GM19193 (cell line): ENCODE data around the gene GADL1.

Experiments
- POLR2A ChIP-seq: IDR thresholded peaks from 4 replicates; pipeline ENCODE4 v1.6.1; 2011; ENCODE audit not compliant: insufficient read depth, insufficient read length; ENCODE audit errors: extremely low read depth

The GADL1 gene

DNA sequence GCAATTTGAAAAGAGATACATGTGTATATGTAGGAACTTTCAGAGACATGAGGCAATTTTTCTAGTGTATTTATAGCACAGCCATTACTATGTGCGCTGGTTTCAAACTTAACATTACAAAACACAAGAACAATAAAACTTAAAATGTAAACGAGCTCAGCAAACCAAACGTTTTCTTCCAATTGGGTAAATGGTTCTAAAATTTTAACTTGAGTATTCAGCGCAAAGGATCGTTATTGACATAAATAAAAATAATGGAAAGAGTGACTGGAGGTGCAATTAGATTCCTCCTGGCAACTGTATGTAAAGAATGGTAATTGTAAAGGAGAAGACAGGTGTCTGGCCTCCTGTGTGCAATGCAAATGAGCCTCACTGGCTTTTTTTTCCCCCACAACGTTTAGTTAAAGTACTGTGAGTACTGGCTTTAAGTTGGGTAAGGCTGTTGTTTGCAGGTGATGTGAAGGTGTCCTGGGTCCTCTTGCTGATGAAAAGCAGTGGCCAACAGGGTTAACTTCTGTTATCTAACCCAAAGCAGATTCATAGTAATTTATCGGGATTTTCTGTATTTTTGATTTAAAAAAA, 14.1 kb upstream of the GADL1 start:
- no peak for TF ChIP-seq POLR2A

DNA sequence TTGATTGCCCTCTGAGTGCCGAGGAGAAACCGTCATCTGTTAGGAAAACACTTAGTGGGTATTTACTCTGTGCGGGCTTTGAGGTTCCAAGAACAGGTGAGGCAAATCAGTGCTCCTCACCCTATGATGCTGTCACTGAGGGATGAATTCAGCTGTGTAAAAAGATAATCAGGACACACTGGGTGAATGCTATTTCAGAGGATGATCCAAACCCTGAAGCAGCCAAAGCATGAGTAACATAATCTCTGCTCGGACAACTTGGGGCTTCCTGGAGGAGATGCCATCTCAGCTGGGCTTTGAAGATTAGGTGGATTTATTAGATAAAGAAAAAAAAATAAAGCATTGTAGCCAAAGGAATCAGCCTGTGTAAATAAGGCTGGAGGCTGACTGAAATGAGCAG, 10.5 kb upstream of the GADL1 start:
- TF ChIP-seq POLR2A = no peak

DNA sequence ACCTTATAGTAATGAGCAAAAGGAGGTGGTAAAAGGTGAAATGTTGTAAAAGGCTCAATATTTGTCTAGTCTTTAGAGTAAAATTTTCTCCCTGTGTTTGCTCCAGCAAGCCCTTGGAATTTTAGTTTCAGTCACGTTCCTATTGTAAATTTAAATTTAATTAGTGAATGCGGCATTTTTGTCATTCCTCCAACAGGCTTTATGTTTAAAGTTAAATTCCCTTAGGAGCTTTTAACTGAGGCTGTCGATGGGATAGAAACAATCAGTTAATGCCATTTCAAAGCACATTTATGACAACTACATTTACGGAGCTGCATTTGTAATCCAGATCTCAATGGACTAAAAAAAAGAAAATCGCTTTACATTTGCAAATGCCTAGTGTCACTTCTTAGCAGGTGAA, 868 bp upstream of the GADL1 start:
- no peak for TF ChIP-seq POLR2A

DNA sequence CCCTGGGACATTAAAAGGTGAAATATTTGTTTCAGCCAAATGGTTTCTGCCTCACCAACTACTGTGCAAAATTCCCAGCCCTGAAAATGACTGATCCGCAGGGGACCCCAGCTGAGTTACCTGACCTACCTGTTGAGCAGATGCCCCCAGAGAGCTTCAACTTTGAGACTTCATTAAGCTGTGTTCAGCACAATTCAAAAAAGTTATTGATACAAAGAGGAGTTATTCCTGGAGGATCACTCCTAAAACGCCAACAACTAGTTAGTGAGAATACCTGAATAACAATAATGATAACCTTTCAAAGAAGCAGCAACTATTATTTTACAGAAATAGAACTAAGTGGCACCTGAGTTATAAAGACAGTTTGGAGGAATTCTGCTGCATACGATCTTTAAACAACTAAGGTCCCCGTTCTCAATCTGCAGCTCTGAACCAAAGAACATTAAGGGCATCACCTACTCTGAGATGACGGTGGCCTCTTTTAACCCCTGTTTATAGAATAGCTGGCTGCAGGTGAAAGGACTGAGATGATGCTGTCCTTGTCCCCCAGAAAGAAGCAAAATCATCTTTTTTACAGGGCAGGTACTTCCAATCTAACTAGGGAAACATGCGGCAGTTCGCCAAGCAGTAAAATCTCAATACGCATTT, 659 bp downstream of the GADL1 start:
- no peak for TF ChIP-seq POLR2A

DNA sequence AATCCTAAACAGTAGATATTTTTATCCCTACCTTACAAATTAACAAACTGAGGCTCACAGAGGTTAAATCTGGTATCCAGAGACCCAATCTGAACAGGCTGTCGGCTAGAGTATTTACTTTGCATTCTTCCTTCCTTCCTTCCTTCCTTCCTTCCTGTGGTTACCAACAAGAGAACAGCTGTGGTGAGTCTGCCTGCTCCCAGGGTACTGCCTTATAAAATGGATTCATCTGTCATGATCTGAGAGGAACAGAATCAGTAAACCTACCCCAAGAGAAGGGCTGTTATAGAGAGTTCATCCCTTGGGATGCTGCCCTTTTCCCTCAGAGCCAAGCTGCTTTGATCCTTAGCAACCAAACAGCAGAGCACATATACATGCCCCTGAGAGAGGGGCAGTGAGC, 3.6 kb downstream of the GADL1 start:
- no peak for TF ChIP-seq POLR2A

DNA sequence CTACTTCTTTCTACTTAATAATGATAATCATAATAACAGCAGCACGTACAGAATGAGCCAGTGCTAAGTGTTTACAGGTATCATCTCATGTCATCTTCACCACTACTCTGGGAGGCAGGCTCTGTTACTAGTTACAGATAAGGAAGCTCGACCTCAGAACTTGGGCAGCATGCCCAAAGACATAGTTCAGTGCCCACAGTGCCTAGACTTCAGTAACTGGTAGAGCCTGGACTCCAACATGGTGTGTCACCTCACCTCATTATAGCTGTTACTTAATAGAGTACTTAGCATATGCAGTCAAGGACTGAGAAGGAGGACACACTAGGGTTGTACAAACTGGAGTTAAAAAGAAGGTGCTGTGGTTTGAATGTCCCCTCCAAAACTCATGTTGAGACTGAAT, 7.6 kb downstream of the GADL1 start:
- TF ChIP-seq POLR2A = no peak

DNA sequence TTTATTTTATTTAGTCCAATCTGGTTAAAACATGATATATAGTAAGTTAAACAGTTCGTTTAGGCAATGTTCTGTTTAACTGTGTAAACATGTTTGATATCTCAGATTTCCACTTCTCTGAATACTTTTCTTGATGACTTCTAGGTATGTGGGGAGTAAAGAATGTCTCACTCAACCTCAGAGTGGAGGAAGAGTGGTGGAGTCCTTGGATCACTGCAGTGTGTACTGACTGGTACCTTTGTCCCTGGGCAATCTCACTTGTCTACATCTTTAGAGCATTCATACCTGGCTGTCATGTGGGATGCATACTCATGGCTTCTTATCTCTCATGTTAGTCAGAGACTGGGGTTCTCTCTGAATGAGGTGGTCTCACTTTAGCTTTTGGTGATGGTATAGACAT, 15.6 kb downstream of the GADL1 start:
- TF ChIP-seq POLR2A = no peak

DNA sequence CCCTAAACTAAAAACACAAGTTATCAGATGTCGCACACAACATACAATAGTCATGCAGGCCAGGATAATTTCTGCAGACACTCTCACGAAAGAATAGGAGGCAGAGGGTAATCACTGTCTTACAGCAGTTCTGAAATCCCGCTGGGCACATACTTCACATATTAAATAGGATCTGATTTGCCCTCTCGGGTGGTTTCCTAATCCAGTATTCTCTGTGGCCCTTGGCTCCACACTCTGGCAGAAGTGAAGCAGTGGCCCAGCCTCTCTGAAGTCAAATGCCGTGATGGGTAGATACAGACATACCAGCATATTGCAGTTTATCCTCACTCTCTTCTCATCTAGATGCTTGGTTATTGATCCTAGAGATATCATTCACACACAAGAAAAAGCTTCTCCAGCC, 19.0 kb downstream of the GADL1 start:
- no peak for TF ChIP-seq POLR2A

DNA sequence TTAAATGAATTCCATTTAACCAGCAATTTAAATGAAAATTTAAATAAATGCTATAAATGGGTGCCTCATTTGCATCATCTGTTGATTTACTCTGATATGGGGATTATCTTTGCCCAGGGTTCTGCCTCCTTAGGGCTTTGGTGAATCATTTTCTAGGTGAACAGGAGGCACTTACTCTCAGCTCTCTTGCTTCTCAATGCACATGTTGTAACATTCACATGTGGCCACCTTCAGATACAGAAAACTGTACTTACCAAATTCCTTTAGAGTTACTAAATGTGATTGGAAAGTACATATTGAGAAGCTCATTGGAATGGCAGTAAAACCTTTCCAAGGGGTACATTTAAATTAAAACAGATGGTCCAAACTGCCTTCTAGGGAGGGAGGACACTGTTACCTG, 20.8 kb downstream of the GADL1 start:
- no peak for TF ChIP-seq POLR2A

DNA sequence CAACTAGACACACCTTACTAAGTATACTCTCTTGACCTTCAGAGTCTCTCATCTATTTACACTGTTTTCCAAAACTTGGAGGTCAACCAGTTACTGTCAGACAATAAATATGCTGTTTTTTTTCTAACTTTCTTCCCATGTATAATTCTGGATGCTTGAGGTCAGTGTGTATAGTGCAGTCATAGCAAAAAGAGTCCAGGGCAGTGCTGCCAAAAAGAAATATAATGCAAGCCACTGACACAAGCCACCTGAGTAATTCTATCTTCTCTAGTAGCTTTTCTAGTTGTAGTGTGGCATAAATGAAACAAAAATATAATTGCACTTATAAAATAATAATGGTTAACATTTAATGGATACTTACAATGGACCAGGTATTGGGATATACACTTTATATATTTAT, 21.6 kb downstream of the GADL1 start:
- TF ChIP-seq POLR2A = no peak

DNA sequence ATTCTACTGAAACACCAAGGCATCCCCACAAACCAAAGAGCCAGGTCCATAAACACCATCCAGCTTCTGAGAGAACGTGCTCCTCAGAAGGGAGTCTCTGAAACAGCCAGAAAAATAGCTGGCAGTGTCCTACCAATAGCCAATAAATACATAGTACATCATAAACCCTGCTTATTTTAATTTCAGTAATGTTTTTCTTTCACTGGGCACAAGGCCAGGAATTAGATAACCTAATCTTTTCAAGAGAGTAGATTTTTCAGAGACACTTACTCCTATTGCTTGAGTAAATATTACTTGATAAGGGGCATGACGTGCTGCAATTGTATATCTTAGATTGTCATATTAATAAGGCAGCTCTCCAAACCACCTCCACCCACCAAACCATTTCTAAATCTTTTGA, 22.7 kb downstream of the GADL1 start:
- TF ChIP-seq POLR2A = no peak

DNA sequence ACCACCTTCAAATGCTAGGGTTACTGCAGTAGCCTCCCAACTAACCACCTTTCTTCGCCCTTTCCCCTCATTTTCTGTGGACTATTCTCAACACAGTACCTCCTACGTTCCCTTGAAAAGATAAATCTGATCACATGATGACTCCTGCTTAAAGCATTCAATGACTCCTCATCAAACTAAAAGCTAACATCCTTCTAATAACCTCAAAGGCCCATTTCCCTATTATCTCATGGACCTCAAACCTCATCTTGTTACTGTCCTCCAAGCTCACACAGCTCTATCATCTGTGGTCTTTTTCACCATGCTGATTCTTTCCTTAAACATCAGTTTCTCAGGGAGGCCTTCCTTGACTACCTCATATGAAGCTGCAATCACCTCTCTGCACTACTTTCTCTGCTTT, 29.6 kb downstream of the GADL1 start:
- TF ChIP-seq POLR2A = no peak

DNA sequence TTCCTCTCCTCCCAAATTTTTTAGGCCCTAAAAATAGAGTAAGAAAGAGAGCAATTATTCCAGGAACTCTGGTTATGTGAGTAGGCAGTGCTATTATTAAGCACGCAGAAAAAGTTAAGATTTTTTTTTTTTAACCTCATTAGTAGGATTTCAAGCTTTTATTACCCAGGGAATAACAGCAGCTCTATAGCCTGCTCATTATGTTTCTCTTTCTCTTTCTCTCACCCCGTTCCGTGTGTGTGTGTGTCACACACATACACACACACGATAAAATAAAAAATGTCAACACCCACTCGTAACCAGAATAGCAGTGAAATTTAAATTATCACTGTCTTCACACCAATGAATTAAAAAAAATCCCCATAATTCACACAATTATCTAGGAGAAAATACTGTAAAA, 30.3 kb downstream of the GADL1 start:
- no peak for TF ChIP-seq POLR2A

DNA sequence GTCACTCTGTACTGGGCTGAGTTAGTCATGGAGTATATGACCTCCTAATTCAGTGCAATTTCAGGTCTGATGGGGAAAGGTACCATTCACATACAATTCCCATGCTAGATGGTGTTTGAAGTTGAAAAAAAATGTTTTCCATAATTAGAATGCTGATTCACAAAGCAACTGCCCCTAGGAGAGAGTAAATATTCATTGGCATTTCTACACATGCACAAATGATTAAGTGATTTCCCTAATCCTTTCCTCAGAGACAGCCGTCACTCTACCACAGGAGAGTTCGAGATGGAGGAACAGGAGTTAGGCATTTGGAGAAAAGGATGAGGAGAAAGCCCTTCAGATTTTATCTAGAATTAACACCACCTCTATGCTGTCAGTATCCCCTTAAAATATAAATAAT, 32.5 kb downstream of the GADL1 start:
- TF ChIP-seq POLR2A = no peak

DNA sequence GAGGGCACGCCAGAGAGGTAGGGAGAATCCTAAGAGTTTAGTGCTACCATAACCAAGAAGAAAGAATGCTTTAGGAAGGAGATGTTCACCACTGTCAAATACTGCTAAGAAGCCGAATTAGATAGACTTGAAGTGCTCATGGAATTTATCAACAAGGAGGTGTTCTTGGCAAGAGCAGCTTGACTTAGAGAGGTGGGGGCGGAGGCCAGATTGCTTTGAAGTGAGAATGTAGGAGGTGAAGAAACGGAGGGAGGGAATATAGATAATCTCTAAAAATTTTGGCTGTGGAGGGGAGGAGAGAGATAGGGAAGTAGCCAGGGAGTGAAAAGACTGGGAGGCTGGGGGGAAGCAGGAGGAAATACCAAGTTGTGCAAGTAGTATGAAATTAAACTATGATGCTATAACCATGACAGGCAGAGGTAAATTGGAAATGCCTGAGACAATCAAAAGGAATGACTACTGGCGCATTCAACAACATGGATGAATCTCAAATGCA, 35.5 kb downstream of the GADL1 start:
- TF ChIP-seq POLR2A = no peak

DNA sequence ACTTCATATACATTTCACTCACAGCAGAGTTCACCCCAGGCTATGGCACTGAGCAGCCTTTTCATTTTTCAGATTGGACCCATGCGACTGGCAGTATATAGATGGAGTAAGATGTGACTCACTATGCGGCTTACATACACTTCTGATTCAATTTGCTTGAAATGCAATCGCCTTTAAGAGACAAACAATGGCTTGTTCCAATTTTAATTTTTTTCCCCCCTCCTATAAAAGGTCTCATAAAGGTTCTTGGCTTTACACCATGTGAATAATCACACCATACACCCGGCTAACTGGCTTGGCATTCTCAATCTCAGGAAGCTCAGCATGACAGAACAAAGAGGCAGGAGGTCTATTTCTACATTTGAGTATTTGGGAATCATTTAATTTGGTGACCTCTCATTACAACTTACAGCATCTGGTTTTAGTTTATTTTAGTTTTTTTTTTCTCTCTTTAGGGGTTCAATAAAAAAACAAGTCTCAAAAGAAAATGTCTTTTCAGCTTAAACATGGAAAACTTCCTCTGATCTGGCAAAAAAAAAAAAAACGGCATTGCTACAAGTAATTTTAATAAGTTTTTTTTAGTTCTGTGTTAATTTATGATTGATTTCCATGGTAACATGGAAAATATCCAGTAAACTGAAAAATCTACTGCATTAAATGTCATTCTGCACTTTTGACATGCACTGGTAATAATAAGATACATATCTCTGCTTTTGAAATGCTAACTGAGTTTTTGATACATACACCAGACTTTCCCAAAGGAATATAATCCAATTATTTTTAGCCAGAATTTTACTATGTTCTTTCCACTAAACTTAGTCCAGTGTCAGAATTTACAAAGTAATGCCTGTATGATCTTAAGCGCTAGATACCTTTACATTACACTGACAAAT, 38.8 kb downstream of the GADL1 start:
- TF ChIP-seq POLR2A = no peak
